Femur (tissue), 1 donor: Measurements from ENCODE around the gene NFIB.

Experiments used
- DNase-seq: peaks from one replicate; pipeline ENCODE4 v3.0.0-alpha.2; 2017

NFIB gene

DNA sequence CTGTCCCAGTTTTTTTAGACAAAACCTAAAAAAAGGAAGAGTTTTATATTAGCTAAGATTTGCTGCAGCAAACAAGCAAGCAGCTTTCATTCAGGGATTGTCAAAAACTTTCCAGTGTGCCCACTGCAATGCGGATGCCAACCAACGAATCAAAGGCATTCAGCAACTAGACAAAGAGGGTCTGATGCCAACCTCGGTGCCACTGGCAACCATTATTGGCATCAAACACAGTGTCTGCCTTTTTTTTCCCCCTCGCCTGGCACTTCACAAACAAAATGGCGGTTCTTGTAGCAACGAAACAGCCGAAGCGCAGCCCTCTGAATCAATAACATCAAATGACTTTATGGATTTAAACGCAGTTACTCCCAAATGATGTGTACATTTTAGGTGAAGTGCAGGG is 10.4 kb downstream of the NFIB start:
- no peak for DNase-seq

DNA sequence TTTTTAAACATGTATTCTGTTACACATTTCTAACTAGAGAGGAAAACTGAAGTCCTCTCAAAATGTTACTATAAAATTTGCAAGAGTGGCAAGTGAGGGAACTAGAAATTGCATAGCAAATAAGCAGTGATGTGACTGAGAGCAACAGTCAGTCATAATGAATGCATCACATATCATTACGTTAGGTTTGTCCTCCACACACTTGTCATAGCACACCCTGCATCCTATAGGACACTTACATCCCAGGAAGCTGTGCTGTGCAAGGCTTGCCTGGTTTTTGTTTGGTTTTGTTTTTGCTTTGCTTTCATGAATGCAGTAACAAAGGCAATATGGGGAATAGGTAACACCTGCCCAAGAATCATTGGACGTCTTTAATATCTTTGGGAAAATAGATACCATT is 10.8 kb downstream of the NFIB start:
- DNase-seq, result no peak

DNA sequence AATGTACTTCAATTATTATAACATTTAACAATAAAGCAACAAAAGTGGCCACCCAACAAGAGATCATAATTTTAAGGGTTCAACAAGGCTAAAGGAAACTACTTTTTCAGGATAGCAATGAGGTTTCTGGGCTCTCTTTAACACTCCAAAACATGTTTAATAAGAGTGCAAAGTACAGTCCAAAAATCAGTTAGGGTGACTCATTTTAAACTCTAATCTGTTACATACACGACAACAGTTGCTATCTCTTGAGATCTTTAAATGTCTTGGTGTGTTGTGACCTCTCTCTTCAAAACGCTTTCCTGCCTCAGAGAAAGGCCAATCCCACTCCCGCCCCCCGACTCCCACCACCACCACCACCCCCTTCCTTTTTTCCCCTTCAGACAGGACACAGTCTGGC is 11.5 kb downstream of the NFIB start:
- no peak for DNase-seq

DNA sequence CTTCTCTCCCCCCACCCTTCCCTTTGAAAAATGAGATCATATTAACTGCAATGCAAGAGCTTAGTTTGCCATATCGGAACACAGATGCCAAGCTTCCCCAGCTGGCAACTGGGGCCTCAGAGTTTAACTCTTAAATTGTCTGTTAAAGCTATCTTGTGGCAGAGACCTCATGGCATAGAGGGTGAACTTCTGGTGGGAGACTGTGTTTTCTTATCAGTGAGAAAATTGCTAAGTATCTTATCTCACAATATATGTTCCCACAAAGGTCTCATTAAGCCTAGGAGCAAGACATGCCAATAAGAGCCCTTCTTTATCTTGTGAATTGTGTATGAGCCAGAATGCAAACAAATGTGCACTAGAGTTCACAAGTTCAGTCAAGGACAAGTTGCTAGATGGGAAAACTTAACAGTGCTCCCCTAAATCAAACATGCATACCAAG is 12.3 kb downstream of the NFIB start:
- no peak for DNase-seq

DNA sequence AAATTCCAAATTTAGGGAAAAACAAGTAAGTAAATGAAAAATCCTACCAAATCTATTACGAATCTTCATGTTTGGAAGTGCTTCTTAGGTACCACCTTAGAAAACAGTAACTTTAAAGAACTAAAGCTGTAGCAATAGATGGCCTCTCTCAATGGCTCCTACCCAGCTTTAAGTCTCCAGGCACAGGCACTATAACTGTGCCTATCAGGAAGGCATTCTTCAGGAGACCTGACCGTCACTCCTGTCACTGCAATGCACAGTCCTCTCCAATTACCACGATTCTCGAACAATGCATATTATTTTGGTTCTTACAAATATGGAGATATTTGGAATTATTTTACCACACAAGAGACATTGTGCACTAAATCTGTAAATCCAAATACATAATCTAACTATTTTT is 12.9 kb downstream of the NFIB start:
- no peak for DNase-seq

DNA sequence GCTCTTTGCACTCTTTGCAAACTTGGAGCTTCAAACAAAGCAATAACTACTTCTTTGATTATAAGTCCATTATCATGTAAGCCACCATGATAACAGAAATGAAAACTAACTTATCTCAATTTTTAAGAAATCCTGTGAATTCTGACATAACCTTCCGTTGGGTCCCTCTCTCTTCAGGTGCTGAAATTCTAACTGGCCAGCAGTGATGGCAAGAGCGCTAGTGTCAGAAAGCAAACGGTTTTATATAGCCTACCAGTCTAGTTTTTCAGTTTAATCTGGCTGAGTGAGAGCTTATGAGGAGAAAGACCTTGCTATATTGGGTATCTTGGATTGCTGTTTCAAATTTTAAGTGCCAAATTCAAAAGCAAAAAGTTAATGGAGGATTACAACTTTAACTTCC is 13.4 kb downstream of the NFIB start:
- no peak for DNase-seq

DNA sequence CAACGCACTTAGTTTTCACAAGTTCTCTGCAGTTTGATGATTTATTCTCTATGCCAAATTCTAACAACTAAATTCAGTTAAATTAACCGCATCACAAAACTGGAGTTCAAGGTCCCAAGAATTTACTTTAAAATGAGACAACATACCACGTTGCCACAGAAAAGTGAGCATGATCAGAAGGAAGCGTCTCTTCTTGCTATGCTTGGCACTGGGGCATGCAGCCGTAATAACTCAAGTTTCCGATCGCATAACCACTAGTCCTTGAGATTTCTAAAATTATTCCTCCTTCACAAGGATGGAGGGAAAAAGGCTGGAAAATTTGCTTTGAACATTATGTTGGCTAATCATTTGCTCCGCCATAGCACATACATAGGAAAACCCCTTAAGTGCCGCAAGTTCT is 13.9 kb downstream of the NFIB start:
- DNase-seq, result no peak

DNA sequence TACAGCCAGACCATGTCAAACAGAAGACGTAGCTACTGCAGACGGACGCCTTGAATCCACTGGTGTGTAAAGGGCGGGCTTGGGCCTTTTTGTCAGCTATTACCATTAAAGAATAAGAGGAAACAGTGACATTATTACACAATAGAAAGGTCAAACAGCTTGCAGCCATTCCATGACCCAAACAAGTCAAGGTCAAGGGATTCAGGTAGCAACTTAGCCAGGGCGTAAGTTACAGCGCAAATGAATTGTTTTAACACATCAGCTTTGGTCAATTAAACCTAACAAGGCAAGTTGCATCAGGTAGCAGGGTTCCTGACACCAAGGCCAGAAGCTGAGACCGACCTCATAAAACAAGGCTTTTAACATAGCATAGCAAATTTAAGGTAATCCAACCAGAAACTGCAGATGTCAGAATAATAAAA is 15.3 kb downstream of the NFIB start:
- no peak for DNase-seq

DNA sequence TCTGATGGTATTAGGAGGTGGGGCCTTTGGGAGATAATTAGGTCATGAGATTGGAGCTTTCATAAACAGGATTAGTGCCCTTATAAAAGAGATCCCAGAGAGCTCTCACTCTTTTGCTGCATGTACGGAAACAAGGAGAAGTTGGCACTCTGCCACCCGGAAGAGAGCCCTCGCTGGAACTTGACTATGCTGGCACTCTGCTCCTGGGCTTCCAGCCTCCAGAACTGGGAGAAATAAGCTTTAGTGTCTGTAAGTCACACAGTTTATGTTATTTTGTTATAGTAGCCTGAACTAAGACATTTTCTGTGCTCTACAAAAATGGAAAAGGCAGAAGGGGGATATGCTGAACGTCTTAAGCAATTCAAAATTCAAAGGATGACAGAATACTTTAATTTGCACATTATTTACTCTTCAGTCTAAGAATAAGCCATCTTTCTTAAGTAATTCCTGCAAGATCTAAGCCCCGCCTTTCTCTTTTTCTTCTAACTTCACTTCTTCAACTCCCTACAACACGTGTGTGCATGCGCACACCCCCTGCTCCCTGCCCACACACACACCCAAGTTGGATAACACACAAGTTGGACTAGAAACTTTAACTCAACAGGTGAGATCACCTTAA is 17.3 kb downstream of the NFIB start:
- DNase-seq, result no peak

DNA sequence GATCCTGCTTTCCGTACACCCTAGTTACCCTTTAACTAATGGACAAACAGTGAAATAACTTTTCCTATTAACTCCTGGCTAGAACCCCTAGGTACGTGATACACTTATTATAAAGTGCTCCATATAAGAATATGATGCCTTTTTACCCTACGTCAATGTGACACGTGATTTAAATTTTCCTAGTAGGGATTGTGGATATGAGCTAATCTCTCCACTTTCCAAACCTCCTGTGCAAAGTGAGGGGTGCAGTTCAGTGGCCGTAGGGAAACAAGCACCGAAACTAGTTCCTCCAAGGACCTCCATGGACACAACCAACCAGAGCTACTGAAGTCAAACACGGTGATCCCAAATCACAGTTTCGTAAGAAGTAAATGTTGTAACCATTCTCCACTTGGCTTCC is 19.3 kb downstream of the NFIB start:
- no peak for DNase-seq

DNA sequence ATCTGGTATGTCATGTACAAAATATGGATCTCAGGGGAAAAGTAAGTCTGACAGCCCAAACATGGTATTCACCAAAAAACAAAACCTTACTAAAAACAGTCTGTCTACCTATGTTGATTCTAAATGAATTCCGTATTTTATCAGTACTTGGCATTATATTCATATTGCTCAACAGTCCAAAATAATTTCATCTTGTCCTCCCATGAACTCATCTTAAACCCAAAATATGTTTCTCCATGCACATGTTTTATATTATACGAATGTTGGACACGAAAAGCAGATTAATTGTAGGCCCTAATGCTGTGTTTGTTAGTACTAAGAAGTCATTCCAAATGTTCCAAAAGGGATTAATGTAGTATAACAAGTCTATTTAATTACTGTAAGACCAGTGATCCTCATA is 20.1 kb downstream of the NFIB start:
- no peak for DNase-seq

DNA sequence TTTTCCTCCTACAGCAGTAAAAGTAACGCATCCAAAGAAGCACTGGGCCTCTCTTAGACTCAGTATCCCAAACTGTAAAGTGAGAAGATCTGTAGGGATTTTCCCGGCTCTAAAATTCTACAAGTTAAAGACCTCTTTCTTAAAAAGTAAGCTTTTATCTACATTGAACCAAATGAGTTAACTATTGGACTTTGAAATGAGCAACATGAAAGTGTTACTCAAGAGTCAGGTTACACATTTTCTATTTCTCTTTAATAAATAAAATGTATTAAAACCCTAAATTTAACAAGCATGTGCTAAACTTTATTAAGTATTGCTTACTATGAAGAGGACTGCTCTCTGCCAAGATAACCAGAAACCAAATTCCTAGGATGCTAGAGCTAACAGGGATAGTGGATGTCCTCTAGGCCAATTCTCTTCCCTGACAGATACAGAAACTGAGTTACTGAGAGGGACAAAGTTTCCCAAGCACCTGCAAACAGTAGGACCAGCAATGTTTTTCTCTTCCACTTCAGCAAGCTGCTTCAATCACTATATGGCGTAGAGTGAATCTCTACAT is 21.7 kb downstream of the NFIB start:
- DNase-seq, result no peak

DNA sequence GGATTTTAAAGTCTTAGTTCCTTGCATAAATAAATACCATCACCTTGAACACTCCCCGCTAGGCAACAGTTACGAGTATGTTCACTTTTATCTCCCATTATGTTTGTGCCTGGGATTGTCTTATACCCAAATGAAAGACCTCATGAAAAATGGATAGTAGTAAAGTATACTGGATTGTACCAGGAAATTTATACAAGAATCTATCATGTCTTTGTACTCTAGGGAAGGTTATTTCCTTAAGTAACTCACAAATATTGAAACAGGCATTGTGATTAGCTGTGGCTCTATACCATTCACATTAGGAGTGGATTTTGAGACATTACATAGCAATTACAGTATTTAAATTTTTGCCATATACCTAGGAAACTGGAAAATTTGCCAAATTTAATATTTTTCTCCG is 24.0 kb downstream of the NFIB start:
- DNase-seq, result no peak

DNA sequence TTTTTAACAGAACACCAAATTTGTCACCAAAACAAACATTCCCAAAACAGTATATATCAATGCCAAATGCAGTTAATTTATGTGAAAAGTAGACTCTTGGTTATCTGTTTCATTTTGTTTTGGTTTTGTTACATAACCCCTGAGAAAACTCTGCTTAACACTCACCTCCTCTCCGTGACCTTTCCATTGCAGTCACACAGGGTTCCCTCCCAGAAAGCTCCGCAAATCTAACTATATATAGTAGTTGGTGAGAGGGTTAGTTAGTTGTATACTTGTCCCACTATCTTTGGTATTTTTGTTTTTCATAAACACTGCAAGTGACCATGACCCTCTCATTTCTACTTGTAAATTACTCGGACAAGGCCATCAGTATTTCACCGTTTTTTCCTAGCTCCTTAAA is 25.5 kb downstream of the NFIB start:
- no peak for DNase-seq

DNA sequence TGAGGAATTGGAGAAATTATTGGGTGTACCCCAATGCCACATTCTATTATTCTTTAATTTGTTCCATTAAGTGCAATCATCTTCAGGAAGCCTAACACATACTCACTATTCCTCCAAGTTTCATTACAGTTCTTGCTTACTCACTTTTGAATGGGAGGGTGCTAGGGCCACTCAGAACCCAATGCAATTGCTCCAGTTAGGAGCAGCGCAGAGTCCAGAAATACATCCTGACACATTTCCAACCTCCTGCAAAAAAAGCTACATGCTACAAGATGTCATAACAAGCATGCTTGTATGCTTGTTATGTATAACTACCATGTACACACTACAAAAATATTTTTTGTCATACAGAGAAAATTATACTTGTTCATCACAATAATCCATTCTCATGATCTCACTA is 27.8 kb downstream of the NFIB start:
- no peak for DNase-seq

DNA sequence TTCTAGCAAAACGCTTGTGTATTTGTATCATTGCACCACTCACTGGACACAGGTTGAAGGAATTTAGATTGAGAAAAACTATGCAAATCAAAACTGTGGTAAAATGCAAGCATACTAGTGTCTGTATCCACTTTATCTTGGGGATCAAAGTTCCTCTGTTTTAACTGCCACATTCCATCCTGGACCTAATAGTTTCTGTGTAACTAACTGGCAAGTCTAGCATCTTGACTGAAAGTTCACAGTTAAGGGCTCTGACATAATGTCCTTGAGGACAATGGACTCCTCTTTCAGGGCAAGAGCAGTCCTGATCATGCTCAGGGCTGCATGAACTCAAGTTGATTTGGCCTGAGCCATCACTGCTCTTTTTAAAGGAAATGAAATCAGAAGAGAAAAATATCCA is 30.7 kb downstream of the NFIB start:
- DNase-seq, result no peak

DNA sequence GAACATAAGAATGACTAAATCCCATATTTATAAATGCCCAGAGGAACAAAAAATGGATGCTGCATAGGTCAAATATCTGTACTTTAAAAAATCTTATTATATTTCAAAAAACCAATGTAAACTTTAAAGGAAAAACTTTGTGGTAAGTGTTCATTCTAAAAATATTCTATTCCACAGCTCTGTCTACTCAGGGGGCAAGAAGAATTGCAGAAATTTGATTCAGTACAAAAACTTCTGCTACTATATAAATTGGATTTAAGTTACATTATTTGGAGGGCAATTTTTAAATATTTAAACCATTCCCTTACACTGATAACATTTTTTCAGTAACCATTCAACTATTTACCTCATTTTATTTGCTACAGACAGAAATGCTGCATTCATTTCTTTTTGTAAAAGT is 32.1 kb downstream of the NFIB start:
- no peak for DNase-seq

DNA sequence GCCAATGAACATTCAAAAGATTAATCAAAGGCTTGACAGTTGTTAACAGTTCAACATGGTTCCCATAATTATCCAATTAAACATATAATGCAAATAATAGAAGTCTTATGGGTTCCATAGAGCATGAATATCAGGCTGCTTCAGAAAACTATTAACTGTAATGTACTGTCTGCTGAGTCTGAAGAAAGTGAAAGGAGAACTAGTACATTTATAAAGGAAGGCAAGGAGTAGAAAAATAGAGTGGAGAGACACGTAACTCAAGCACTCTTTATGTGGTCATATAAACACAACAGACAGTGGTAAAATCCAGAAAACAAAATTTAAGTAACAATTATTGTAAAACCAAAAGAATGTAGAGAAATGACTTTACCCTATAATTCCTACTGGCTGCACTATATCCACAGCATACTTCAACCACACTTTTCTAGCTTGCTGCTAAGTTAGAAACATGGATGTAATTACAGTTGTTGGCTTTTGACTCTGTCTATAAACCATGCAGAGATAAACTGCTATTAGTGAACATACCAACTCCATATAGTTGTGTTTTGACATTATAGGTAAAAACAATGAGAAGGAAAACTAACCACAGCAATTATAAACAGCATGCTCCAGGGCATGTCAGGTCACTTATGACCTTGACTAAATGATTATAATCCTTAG is 32.7 kb downstream of the NFIB start:
- no peak for DNase-seq

DNA sequence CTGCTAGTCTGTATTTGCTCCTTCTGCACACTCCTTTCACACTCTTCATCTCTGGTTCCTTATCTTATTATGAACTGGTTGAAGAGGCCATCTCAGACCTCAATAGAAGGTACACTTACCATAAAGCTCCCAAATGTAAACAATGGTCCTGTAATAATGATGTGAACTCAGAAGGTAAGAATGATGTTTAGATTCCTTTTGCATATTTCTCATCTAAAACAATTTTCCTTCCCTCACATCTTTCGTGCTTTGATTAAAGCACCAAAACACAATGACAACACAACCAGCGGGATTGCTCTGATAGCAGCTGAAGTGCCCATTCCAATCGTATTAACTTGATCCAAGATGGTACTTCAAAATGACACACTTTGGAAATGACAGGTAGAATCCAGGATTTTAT is 34.3 kb downstream of the NFIB start:
- no peak for DNase-seq

DNA sequence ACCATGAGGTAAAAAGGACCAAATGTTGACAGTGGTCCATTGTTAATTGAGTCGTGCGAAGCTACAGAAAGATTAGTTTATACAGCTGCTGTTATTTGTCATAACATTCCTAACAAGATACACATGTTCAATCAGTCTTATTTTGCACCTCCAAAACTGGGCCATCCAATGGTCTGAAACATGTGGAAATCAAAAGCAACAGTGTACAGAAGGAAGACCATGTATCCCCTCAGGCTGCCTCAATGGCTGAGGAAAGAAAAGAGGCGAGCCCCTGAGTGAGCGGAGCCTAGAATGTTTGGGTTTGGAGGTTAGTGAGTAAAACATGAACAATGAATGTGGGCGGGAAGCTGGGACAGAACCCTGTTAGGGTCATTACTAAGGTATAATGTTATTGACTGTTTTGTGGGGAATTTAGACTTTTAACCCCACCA is 35.6 kb downstream of the NFIB start:
- no peak for DNase-seq

DNA sequence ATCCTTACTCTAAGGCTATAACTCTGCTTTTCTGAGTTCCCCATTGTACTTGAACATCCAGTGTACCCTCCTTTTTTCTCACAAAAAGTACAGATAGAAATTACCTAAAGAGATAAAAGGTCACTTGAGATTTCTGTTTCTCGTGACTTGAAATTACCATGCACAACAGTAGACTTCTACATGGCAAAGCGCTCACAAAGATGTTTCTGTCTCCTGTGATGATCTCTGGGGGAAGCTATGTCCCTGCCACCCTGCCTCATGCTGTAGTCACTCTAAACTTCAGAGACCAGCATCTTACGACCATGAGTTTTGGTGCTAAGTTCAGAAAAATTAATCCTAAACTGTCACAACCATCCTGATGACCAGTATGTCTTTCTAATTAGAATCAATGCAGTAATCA is 36.2 kb downstream of the NFIB start:
- DNase-seq, result no peak

DNA sequence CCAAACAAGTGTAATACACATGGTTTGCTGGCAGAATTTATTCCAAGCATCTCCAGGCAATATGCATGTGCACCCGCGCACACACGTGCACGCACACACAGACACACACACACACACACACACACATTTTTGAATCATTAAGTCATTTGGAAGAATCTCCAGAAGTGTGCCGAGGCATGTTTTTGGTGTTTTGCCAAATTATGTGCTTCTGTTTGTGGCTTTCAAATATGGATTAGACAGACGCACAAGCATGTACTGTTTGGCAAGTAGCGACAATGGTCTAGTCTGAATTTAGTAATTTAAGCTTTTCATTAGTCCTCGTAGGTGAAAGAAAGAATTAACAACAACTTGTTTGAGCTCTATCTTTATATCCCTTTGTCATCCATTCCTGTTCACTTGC is 36.7 kb downstream of the NFIB start:
- peak; percentile 47 for DNase-seq

DNA sequence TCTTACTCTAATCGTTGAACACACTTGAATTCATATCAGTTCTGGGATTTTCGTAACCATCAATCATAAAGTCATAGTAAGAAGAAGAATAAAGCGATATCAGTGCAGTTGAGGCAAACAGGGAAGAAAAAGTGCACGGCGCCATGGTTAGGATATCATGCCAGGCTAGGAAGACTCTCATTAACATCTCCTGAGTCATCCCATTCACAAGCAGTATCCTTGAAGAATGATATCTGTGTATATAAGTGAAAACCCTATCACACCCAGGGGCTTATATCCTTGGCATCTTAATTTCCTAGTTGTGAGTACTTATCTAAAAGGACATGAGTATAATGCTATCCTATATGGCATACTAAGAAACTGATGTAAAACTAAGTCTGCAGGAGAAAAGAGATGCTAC is 38.6 kb downstream of the NFIB start:
- DNase-seq, result no peak

DNA sequence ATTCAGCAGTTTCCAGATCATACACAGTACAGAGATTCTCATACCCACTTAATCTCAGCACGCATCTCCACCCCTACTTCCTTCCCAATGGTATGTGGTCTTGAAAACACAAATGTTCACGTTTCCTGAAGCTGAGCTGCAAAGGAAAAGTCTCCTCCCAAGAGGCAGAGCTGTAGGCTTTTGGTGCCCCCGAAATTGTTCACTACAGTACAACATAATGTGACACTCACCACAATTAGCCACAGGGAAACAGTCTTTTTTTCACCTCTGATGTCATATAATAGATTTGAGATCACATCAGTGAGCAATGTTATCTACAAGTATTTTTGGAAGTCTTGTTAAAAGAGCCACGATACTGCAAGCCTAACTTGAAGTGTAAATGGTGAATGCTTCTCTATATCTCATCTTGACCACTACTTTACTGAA is 40.2 kb downstream of the NFIB start:
- DNase-seq, result no peak
